Right lobe of liver (tissue), 4 donors: ENCODE results near the gene KDM4B.

Experiments
- CTCF ChIP-seq, 4 donors: fragments of 200-600 bp in 3 of 4; fragments of 450-650 bp in 1 of 4; IDR thresholded peaks; one replicate each; pipeline versions ENCODE4 v1.5.1 to v1.8.0; 2016 to 2022; ENCODE audit warnings: antibody characterized with exemption in 4 of 4, mild to moderate bottlenecking in 2 of 4
- POLR2A ChIP-seq: fragments of 450-650 bp; IDR thresholded peaks from one replicate; pipeline ENCODE4 v1.6.1; 2017; ENCODE audit warnings: antibody characterized with exemption, mild to moderate bottlenecking
- donor health status: DM: no; HTN: no; CAD: no.
- donor health status: DM: no; HTN: no; CAD: no.
- donor health status: DM: no; HTN: yes; CAD: no.

- TF ChIP-seq CTCF (IDR thresholded peaks at IDR 0.05) (no peak), POLR2A (no peak)
Measured at GRCh38 chr19:5089283-5089682, 120.4 kb downstream of the KDM4B start.
